CD4-positive, alpha-beta T cell treated with Interleukin-4 for 4 hours (primary cell): ENCODE data around the gene FAM210B.
"Not testable (repeated sequence)": the region's sequence is repeated elsewhere in the genome, so short reads cannot be mapped to it uniquely, and the experiment has no call there.

Source experiments
- DNase-seq: peaks from one replicate; pipeline ENCODE4 v3.0.0-alpha.2; 2020

The FAM210B gene, protein sequence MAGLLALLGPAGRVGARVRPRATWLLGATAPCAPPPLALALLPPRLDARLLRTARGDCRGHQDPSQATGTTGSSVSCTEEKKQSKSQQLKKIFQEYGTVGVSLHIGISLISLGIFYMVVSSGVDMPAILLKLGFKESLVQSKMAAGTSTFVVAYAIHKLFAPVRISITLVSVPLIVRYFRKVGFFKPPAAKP

GRCh38 chr20:56358600-56359211, at the start of gene FAM210B:
Gene FAM210B (plus strand): TSS chr20:56358974. CDS start chr20:56359006, 32 bp downstream.
- DNase-seq: peak; percentile 81

GRCh38 chr20:56316051-56316450, 42.7 kb upstream of the FAM210B start:
- DNase-seq: no peak

DNA sequence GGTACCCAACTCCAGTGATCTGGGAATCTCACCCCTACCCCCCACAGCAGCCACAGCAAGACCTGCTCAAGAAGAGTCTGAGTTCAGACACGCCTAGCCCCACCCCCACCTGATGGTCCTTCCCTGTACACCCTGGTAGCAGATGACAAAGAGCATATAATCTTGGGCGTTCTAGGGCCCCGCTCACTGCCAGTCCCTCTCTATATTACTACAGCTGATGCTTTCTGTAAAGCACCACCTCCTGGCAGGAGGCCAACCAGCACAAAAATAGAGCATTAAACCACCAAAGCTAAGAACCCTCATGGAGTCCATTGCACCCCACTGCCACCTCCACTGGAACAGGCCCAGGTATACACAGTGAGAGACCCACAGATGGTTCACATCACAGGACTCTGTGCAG, 42.3 kb upstream of the FAM210B start:
- DNase-seq: no peak

- no peak for DNase-seq
Observed at GRCh38 chr20:56322681-56323080, 36.1 kb upstream of the FAM210B start.

DNA sequence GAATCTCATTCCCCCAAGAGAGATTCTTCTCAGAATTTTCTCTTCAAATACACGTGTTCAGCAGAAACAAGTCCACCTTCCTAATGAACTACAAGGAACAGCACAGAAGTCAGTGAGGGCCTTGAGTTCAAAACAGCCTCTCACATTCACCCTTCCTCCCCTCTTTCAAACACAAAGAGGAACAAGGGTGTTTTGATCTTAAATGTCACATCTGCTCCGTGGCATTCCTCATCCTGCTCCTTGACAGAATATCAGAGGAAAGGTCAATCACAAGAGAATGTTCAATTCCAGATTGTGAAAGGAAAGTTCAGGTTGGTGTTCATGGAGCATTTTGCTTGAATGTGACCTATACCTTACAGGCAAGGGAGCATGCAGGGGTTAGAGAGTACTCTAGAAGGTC, 35.6 kb upstream of the FAM210B start:
- DNase-seq: no peak

DNA sequence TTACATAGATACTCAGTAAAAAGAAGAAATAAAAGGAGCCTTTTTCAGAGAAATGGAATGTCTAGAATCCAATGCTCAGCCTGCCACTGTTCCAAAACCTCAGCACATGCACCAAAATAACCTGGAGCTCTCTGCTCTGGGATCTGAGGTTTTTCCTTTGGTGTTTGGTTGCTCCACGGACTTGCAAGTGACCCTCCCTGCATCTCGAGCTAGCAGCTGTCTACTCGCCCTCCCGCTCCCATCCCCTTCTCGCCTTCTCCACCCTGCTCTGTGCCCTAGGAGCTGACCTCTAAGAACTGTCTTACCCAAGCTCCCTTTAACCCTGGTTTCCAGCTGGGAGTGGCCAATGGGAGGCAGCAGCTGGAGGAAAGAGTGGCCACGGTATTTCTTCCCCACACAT, 35.1 kb upstream of the FAM210B start:
- no peak for DNase-seq

DNA sequence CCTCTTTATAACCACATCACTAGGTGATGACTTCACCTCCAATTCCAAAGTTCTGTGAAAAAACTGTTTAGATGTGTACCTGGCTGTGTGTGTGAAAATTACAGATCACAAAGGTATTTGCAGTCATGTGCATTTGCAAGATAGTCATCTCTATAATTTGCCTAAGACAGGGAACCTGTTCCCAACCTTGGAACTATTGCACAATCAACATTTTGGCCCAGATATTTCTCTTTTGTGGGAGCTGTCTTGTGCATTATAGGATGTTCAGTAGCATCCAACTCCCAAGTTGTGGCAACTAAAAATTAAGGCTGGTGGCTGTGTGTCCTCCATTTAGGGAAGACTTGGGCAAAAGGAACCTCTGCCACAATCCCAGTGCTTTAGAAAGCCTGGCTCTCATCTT, 34.0 kb upstream of the FAM210B start:
- DNase-seq: no peak

DNA sequence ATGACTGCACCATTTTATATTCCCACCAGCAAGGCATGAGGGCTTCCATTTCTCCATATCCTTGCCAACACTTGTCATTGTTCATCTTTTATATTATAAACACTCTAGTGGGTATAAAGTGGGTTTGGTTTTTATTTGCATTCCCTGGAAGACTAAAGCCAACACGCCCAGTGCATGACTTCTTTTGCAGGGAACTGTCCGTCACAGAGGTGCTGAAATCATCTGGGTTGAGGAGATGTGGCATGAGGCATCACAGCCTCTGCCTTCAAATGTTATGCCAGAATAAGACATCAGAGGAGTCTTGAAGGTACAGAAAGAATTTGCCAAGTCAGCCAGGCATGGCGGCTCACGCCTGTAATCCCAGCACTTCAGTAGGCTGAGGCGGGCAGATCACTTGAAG, 29.9 kb upstream of the FAM210B start:
- no peak for DNase-seq

- DNase-seq: not testable (repeated sequence)
Observed at GRCh38 chr20:56336709-56337108, 22.1 kb upstream of the FAM210B start.

DNA sequence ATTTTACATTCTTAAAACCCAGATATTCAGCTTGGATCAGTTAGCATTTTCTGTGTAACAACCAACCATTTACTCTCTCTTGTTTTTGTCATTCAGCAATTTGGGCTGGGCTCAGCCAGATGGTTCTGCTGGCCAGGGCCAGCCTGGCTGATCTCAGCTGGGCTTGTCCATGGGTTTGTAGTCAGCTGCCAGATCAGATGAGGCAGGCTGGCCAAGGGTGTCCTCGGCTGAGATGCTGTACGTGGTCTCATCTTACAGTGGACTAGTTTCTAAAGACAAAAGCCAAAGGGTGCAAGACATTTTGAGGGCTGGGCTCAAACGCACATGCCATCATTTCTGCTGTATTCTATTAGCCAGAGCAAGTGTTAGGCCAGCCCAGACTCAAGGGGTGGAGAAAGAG, 16.0 kb upstream of the FAM210B start:
- DNase-seq: no peak

DNA sequence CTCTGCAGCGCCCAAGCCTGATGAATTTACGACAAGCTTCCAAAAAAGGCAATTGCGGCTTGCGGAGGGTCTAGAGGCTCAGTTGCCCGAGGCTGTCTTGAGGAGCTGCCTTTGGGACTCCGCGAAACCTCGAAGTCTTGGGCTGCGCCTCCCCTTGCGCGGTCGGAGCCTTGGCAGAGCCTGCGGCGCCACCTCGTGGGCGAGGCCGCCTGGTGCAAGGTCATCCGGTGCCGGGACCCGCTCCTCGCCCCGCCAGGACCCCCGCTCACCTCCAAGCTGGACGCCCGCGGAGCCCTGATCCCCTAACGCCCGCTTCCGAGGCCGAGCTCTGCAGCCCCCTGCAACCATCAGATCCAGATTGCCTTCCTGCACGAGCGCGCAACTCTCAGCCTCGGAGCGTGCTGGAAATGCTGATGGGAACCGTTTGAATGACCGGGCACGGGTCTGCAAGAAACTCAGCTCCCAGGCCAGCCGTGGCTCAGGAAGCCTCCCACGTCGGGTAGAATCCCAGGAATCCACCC, 14.9 kb upstream of the FAM210B start:
- DNase-seq: no peak

GRCh38 chr20:56345911-56346310, 12.9 kb upstream of the FAM210B start:
- no peak for DNase-seq

- DNase-seq: no peak
Observed at GRCh38 chr20:56347628-56348304, 11.0 kb upstream of the FAM210B start.

DNA sequence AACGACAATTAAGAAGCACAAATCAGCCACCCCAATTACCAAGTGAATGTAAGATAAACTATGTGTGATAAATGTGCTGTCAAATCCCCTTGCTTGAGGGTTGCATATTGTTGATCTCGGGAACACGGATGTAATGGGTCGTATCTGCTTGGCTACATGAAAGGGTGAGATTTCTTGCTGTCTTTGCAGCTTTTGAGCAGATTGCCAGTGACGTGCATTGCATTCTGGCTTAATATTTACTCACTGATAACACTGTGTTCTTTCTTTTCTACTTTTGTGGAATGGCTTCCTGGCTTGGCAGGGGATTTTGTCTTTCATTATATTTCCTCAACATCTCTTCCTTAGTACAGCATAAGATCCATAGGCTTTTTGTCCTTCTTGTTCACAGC, 10.5 kb upstream of the FAM210B start:
- DNase-seq: no peak

DNA sequence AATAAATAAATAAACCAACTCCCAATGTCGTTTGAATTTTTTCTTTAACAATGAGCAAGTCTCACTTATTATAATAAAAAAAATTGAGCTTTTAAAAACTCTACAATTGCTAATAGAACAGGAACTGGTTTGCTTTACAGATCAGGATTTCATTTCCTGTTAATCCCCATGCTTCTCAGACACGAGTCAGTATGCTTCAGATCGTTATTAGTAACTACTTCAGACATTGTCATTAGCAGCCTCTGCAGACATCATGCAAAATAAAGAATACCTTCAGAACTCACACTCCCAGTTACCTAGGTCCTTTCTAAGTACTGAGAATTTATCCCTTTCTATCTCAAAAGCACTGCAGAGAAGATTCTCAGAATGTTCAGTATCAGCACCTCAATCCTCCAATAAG, 10.0 kb upstream of the FAM210B start:
- no peak for DNase-seq

- DNase-seq: no peak
Observed at GRCh38 chr20:56350842-56351241, 7.9 kb upstream of the FAM210B start.

- no peak for DNase-seq
Observed at GRCh38 chr20:56352345-56353055, 6.3 kb upstream of the FAM210B start.

DNA sequence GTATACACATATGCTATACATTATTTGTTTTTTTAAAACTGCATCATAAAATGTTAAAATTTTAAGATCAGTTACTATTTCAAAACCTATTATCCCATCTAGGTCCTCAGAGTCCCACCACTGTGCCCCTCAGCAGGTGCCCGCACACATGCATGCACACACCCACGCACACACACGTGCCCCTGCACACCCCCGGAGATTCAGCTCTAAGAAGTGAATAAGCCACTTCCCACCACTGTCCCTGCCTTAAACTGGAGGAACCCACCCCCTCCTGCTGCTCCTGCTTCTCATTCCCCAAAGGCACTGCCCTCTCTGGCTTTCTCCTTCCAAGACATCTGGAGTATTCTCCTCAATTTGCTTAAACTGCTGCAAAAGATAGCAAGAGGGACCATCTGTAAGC, 5.4 kb upstream of the FAM210B start:
- no peak for DNase-seq

DNA sequence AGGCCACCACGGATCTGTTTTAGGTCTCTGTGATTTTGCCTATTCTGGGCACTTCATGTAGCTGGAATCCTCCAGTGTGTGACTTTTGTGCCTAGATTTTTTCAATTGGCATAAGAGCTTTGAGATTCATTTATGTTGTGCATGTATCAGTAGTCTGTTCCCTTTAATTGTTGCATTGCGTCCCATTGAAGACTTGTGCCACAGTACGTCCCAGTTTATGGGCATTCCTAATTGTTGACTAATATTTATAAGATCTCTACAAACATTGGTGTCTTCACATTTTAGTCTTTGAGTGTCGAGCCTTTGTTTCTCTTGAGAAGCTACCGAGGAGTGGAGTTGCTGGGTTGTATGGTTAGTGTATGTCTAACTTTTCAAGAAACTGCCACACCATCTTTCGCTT, 704 bp upstream of the FAM210B start:
- no peak for DNase-seq

GRCh38 chr20:56359212-56360132, 698 bp downstream of the FAM210B start:
- no peak for DNase-seq

DNA sequence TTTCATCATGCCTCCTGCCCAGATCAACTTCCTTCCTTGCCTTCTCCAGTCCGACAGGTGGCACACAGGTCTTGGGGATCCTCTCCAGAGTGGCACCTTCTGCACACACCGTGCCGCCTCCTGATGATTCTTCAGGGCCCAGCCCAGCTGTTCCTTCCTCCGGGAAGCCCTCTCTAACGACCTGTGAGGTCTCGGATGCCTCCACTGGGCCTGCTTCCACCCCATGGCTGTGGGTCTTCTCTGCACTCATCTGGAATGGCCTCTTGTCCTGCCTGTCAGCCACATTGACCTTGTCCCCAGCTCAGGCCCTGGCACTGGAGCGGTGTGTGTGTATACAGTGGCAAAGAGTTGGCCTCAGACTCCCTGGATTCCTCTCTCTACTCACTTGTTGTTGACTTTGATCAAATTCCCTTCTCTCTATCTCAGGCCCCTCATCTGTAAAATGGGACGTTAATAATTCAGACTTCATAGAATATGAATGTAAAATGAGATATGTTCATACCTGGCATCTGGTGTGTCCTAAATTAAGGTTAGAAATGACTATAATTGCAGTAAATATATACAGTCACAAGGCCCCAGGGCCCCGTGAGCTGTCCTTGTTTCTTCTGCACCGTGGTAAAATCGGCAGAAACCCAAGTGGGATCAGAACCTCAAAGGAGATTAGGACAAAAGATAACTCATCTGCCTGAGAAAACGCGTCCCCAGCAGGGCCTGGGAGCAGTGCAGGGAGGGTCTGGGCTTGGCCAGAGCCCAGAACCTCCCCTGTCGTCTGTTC, 1.5 kb downstream of the FAM210B start:
- no peak for DNase-seq

DNA sequence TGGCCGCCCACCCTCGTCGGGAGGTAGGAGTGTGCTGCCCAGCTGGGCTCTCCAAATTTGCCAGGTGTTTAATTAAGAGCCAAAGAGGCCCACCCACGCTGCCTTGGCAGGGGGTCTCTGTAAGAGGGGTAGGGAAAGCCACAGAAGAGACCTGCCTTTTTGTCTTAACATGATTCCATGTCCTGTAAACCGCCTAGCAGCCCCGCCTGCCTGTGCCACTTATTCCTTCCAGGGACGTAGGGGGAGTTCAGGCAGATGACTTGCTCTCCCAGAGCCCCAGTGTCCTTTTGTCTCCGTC, 2.1 kb downstream of the FAM210B start:
- no peak for DNase-seq
